GM23338 (cell line): ENCODE results near the gene KLRC1. TPM values are rescaled to one million over a fixed set of nuclear protein-coding genes. Genes with fewer than 3 reads are reported as not detected.
A peak's percentile ranks its signal among the peaks of the same experiment; 100 is the strongest.

Experiments used
- ATAC-seq: fragments of 200-7000 bp; cut with Tn5 transposase; 3 replicates; pipeline ENCODE4 v1.9.1; 2020
- DNase-seq: peaks from one replicate; pipeline ENCODE4 v3.0.0-alpha.2; 2015; ENCODE audit warnings: low spot score
- H2AFZ ChIP-seq: fragments of 200-600 bp; sonication (generic); 2 replicates; pipeline ENCODE4 v1.8.0; 2016; ENCODE audit warnings: antibody characterized with exemption, mild to moderate bottlenecking, moderate library complexity
- H3F3A ChIP-seq: fragments of 200-600 bp; sonication (generic); replicated peaks from 2 replicates; pipeline ENCODE4 v1.8.0; 2017; ENCODE audit warnings: antibody characterized with exemption, mixed run types, low read depth
- H3K27ac ChIP-seq: fragments of 200-600 bp; sonication (generic); 2 replicates; pipeline ENCODE4 v1.6.1; 2016; ENCODE audit warnings: low read depth
- H3K27me3 ChIP-seq: fragments of 200-600 bp; sonication (generic); 2 replicates; pipeline ENCODE4 v1.8.0; 2016; ENCODE audit warnings: mild to moderate bottlenecking, mixed run types, moderate library complexity; ENCODE audit not compliant: insufficient read depth
- H3K36me3 ChIP-seq: fragments of 200-600 bp; sonication (generic); 2 replicates; pipeline ENCODE4 v1.8.0; 2016; ENCODE audit warnings: mild to moderate bottlenecking; ENCODE audit not compliant: insufficient read depth
- H3K4me1 ChIP-seq: fragments of 200-600 bp; sonication (generic); 2 replicates; pipeline ENCODE4 v1.8.0; 2016; ENCODE audit warnings: mild to moderate bottlenecking, moderate library complexity; ENCODE audit not compliant: insufficient read depth
- H3K4me2 ChIP-seq: fragments of 200-600 bp; sonication (generic); 2 replicates; pipeline ENCODE4 v1.7.1; 2017; ENCODE audit warnings: mixed run types
- H3K4me3 ChIP-seq: fragments of 200-600 bp; sonication (generic); 2 replicates; pipeline ENCODE4 v1.6.1; 2016; ENCODE audit warnings: mixed run types
- H3K79me2 ChIP-seq: fragments of 200-600 bp; sonication (generic); replicated peaks from 2 replicates; pipeline ENCODE4 v1.8.0; 2017; ENCODE audit warnings: mild to moderate bottlenecking; ENCODE audit not compliant: insufficient read depth
- H3K9me2 ChIP-seq: fragments of 200-600 bp; sonication (generic); 2 replicates; pipeline ENCODE4 v1.8.0; 2017; ENCODE audit not compliant: insufficient read depth
- H4K20me1 ChIP-seq: fragments of 200-600 bp; sonication (generic); replicated peaks from 2 replicates; pipeline ENCODE4 v1.8.0; 2017; ENCODE audit warnings: mild to moderate bottlenecking; ENCODE audit not compliant: insufficient read depth
- H3K27ac Mint-ChIP-seq: 2 replicates; pipeline ENCODE4 v1.8.0; 2020; ENCODE audit warnings: inconsistent platforms, mild to moderate bottlenecking, moderate library complexity, mixed read lengths
- H3K27me3 Mint-ChIP-seq: 3 replicates; pipeline ENCODE4 v1.8.0; 2022; ENCODE audit warnings: low read depth, mild to moderate bottlenecking, moderate library complexity, mixed read lengths, inconsistent platforms; ENCODE audit not compliant: insufficient read depth, poor library complexity
- H3K36me3 Mint-ChIP-seq: 3 replicates; pipeline ENCODE4 v1.8.0; 2021; ENCODE audit warnings: low read depth, mild to moderate bottlenecking, inconsistent platforms, moderate library complexity, mixed read lengths
- H3K4me1 Mint-ChIP-seq: 3 replicates; pipeline ENCODE4 v1.8.0; 2020; ENCODE audit warnings: mild to moderate bottlenecking, inconsistent platforms, mixed read lengths
- H3K4me3 Mint-ChIP-seq: 3 replicates; pipeline ENCODE4 v1.8.0; 2021; ENCODE audit warnings: moderate library complexity, mild to moderate bottlenecking, inconsistent platforms, mixed read lengths
- H3K9me3 Mint-ChIP-seq: 3 replicates; pipeline ENCODE4 v1.8.0; 2020; ENCODE audit warnings: moderate library complexity, mild to moderate bottlenecking, inconsistent platforms, mixed read lengths
- CREB1 ChIP-seq: fragments of 250-450 bp; sonication (Bioruptor Pico); IDR thresholded peaks from 2 replicates; pipeline ENCODE4 v1.5.0; 2020; ENCODE audit warnings: low read depth, mild to moderate bottlenecking, moderate library complexity
- ETS1 ChIP-seq: IDR thresholded peaks from 2 replicates; pipeline ENCODE4 v1.6.1; 2016; ENCODE audit warnings: antibody characterized with exemption
- EZH2 ChIP-seq: fragments of 200-600 bp; sonication (generic); IDR thresholded peaks from one replicate; pipeline ENCODE4 v1.8.0; 2017; ENCODE audit warnings: antibody characterized with exemption, mild to moderate bottlenecking, low read depth; ENCODE audit not compliant: unreplicated experiment
- EZH2phosphoT487 ChIP-seq: fragments of 200-600 bp; sonication (generic); IDR thresholded peaks from one replicate; pipeline ENCODE4 v1.8.1; 2018; ENCODE audit warnings: antibody characterized with exemption; ENCODE audit not compliant: unreplicated experiment
- JUNB ChIP-seq: IDR thresholded peaks from one replicate; pipeline ENCODE4 v1.6.1; 2016; ENCODE audit warnings: antibody characterized with exemption; ENCODE audit not compliant: unreplicated experiment
- NANOG ChIP-seq: IDR thresholded peaks from 2 replicates; pipeline ENCODE4 v1.6.1; 2016; ENCODE audit warnings: antibody characterized with exemption, borderline replicate concordance
- POLR2AphosphoS5 ChIP-seq: IDR thresholded peaks from 2 replicates; pipeline ENCODE4 v1.6.1; 2016; ENCODE audit warnings: antibody characterized with exemption, low read depth
- STAT1 ChIP-seq: IDR thresholded peaks from one replicate; pipeline ENCODE4 v1.6.1; 2016; ENCODE audit warnings: antibody characterized with exemption; ENCODE audit not compliant: unreplicated experiment
- ZNF114 ChIP-seq: fragments of 250-450 bp; sonication (Bioruptor Pico); IDR thresholded peaks from 2 replicates; pipeline ENCODE4 v1.5.0; 2020; ENCODE audit warnings: mild to moderate bottlenecking, moderate library complexity
- ZNF331 ChIP-seq: fragments of 250-450 bp; sonication (Bioruptor Pico); IDR thresholded peaks from 2 replicates; pipeline ENCODE4 v1.5.0; 2020; ENCODE audit warnings: low read depth, mild to moderate bottlenecking, moderate library complexity
- polyA plus RNA-seq: library from polyadenylated mRNA; unstranded; fragments of >200 nt; fragmentation: Nextera tagmentation; extraction: Ambion mirVana; gene quantifications from 2 replicates; pipeline ENCODE4 v1.2.1, GENCODE V29; 2016
- total RNA-seq: library from RNA; depleted of rRNA; stranded (reverse); fragments of >200 nt; shearing (Covaris generic); gene quantifications from 2 replicates; pipeline ENCODE4 v1.2.3, GENCODE V29; 2014
- TF ChIP-seq, protein P1 (sequence below): fragments of 250-450 bp; sonication (Bioruptor Pico); IDR thresholded peaks from 2 replicates; pipeline ENCODE4 v1.5.0; 2020; ENCODE audit warnings: mild to moderate bottlenecking, moderate library complexity
- TF ChIP-seq, protein P2 (sequence below), 2 experiments: fragments of 200-600 bp in 1 of 2; sonication (generic) in 1 of 2; conservative IDR thresholded peaks; 2 replicates each; pipeline versions ENCODE4 v1.5.1 to v1.6.1; 2016 to 2017; ENCODE audit warnings: antibody characterized with exemption in 2 of 2, low read depth in 2 of 2, mild to moderate bottlenecking in 2 of 2, moderate library complexity in 1 of 2
- TF ChIP-seq, protein P3 (sequence below): IDR thresholded peaks from one replicate; pipeline ENCODE4 v1.6.1; 2018; ENCODE audit warnings: antibody characterized with exemption; ENCODE audit not compliant: unreplicated experiment

KLRC1 gene
- total and polyA plus RNA-seq, 2 experiments from 2014 or later, result not detected

GRCh38 chr12:10457760-10458159 is 4.6 kb upstream of the KLRC1 start:
- Histone ChIP-seq H3K4me2 (peak overlapping the region; percentile 29), H3F3A (no peaks in the 10 kb centered on the region), H2AFZ (0 out of 2 replicates have a peak overlapping the region, but pooled peaks have one; percentile 2), H3K27ac (0 out of 2 replicates have a peak overlapping the region, but pooled peaks have one; percentile 0), H3K9me2 (no peaks in the 10 kb centered on the region; the same call in 1 of the 2 replicates), H4K20me1 (no peaks in the 10 kb centered on the region), H3K79me2 (no peaks in the 10 kb centered on the region), H3K4me3 (no peak overlapping the region), H3K27me3 (no peaks in the 10 kb centered on the region), H3K4me1 (peaks cover 9% of the 10 kb centered on the region), H3K36me3 (no peaks in the 10 kb centered on the region)
- TF ChIP-seq, protein P1, sequence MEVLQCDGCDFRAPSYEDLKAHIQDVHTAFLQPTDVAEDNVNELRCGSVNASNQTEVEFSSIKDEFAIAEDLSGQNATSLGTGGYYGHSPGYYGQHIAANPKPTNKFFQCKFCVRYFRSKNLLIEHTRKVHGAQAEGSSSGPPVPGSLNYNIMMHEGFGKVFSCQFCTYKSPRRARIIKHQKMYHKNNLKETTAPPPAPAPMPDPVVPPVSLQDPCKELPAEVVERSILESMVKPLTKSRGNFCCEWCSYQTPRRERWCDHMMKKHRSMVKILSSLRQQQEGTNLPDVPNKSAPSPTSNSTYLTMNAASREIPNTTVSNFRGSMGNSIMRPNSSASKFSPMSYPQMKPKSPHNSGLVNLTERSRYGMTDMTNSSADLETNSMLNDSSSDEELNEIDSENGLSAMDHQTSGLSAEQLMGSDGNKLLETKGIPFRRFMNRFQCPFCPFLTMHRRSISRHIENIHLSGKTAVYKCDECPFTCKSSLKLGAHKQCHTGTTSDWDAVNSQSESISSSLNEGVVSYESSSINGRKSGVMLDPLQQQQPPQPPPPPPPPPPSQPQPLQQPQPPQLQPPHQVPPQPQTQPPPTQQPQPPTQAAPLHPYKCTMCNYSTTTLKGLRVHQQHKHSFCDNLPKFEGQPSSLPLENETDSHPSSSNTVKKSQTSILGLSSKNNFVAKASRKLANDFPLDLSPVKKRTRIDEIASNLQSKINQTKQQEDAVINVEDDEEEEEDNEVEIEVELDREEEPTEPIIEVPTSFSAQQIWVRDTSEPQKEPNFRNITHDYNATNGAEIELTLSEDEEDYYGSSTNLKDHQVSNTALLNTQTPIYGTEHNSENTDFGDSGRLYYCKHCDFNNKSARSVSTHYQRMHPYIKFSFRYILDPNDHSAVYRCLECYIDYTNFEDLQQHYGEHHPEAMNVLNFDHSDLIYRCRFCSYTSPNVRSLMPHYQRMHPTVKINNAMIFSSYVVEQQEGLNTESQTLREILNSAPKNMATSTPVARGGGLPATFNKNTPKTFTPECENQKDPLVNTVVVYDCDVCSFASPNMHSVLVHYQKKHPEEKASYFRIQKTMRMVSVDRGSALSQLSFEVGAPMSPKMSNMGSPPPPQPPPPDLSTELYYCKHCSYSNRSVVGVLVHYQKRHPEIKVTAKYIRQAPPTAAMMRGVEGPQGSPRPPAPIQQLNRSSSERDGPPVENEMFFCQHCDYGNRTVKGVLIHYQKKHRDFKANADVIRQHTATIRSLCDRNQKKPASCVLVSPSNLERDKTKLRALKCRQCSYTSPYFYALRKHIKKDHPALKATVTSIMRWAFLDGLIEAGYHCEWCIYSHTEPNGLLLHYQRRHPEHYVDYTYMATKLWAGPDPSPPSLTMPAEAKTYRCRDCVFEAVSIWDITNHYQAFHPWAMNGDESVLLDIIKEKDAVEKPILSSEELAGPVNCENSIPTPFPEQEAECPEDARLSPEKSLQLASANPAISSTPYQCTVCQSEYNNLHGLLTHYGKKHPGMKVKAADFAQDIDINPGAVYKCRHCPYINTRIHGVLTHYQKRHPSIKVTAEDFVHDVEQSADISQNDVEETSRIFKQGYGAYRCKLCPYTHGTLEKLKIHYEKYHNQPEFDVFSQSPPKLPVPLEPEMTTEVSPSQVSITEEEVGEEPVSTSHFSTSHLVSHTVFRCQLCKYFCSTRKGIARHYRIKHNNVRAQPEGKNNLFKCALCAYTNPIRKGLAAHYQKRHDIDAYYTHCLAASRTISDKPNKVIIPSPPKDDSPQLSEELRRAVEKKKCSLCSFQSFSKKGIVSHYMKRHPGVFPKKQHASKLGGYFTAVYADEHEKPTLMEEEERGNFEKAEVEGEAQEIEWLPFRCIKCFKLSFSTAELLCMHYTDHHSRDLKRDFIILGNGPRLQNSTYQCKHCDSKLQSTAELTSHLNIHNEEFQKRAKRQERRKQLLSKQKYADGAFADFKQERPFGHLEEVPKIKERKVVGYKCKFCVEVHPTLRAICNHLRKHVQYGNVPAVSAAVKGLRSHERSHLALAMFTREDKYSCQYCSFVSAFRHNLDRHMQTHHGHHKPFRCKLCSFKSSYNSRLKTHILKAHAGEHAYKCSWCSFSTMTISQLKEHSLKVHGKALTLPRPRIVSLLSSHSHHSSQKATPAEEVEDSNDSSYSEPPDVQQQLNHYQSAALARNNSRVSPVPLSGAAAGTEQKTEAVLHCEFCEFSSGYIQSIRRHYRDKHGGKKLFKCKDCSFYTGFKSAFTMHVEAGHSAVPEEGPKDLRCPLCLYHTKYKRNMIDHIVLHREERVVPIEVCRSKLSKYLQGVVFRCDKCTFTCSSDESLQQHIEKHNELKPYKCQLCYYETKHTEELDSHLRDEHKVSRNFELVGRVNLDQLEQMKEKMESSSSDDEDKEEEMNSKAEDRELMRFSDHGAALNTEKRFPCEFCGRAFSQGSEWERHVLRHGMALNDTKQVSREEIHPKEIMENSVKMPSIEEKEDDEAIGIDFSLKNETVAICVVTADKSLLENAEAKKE (CRISPR knock-in tag), result 0 out of 2 replicates have a peak, but pooled peaks have one; percentile 29
- no peak for TF ChIP-seq JUNB
- no peak for TF ChIP-seq ETS1
- no peak for TF ChIP-seq EZH2
- no peak for TF ChIP-seq POLR2AphosphoS5
- 0 out of 2 replicates have a peak, but pooled peaks have one; percentile 45 for TF ChIP-seq ZNF114 (CRISPR knock-in tag)
- TF ChIP-seq, protein P2, sequence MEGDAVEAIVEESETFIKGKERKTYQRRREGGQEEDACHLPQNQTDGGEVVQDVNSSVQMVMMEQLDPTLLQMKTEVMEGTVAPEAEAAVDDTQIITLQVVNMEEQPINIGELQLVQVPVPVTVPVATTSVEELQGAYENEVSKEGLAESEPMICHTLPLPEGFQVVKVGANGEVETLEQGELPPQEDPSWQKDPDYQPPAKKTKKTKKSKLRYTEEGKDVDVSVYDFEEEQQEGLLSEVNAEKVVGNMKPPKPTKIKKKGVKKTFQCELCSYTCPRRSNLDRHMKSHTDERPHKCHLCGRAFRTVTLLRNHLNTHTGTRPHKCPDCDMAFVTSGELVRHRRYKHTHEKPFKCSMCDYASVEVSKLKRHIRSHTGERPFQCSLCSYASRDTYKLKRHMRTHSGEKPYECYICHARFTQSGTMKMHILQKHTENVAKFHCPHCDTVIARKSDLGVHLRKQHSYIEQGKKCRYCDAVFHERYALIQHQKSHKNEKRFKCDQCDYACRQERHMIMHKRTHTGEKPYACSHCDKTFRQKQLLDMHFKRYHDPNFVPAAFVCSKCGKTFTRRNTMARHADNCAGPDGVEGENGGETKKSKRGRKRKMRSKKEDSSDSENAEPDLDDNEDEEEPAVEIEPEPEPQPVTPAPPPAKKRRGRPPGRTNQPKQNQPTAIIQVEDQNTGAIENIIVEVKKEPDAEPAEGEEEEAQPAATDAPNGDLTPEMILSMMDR (conservative IDR thresholded peaks at IDR 0.05; ENCODE audit: low read depth in 2 of 2), result no peak; a peak in 1 of 4 replicates
- TF ChIP-seq STAT1, result no peak
- no peak for TF ChIP-seq CREB1 (CRISPR knock-in tag)
- no peak for TF ChIP-seq NANOG
- no peak for TF ChIP-seq ZNF331 (CRISPR knock-in tag)
- TF ChIP-seq, protein P3, sequence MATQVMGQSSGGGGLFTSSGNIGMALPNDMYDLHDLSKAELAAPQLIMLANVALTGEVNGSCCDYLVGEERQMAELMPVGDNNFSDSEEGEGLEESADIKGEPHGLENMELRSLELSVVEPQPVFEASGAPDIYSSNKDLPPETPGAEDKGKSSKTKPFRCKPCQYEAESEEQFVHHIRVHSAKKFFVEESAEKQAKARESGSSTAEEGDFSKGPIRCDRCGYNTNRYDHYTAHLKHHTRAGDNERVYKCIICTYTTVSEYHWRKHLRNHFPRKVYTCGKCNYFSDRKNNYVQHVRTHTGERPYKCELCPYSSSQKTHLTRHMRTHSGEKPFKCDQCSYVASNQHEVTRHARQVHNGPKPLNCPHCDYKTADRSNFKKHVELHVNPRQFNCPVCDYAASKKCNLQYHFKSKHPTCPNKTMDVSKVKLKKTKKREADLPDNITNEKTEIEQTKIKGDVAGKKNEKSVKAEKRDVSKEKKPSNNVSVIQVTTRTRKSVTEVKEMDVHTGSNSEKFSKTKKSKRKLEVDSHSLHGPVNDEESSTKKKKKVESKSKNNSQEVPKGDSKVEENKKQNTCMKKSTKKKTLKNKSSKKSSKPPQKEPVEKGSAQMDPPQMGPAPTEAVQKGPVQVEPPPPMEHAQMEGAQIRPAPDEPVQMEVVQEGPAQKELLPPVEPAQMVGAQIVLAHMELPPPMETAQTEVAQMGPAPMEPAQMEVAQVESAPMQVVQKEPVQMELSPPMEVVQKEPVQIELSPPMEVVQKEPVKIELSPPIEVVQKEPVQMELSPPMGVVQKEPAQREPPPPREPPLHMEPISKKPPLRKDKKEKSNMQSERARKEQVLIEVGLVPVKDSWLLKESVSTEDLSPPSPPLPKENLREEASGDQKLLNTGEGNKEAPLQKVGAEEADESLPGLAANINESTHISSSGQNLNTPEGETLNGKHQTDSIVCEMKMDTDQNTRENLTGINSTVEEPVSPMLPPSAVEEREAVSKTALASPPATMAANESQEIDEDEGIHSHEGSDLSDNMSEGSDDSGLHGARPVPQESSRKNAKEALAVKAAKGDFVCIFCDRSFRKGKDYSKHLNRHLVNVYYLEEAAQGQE, result no peak
- no peak for TF ChIP-seq EZH2phosphoT487
- Mint-ChIP-seq H3K36me3 (peaks cover 15% of the 10 kb centered on the region; the same call in 1 of the 3 replicates), H3K4me3 (no peak overlapping the region), H3K27me3 (peaks cover 2% of the 10 kb centered on the region), H3K4me1 (peaks cover 11% of the 10 kb centered on the region; the same call in 2 of the 3 replicates), H3K9me3 (peaks cover 28% of the 10 kb centered on the region; the same call in 2 of the 3 replicates), H3K27ac (peak overlapping the region; percentile 48; the same call in 1 of the 2 replicates)
- DNase-seq, result peak; percentile 84
- peak; percentile 97 for ATAC-seq
